Tibial nerve (tissue), 3 donors: Measurements from ENCODE around the gene MUSK.

Source experiments
- CTCF ChIP-seq, 5 experiments: fragments of 200-600 bp in 3 of 5; fragments of 450-650 bp in 2 of 5; sonication (generic) in 3 of 5; IDR thresholded peaks; one replicate each; pipeline ENCODE4 v1.5.1; 2016 to 2019; ENCODE audit warnings: antibody characterized with exemption in 5 of 5, mild to moderate bottlenecking in 3 of 5, moderate library complexity in 2 of 5
- POLR2A ChIP-seq, 2 donors: fragments of 450-650 bp; IDR thresholded peaks; one replicate each; pipeline ENCODE4 v1.6.1; 2017; ENCODE audit warnings: antibody characterized with exemption in 2 of 2, mild to moderate bottlenecking in 2 of 2, moderate library complexity in 2 of 2

GRCh38 chr9:110714314-110714713 is 45.7 kb downstream of the MUSK start:
- TF ChIP-seq CTCF (IDR thresholded peaks at IDR 0.05) (no peak), POLR2A (IDR thresholded peaks at IDR 0.05) (no peak)
